Testis (tissue), 2 donors: ENCODE data around the gene TENT4A.

ENCODE experiments used
- POLR2A ChIP-seq: fragments of 450-650 bp; IDR thresholded peaks from one replicate; pipeline ENCODE4 v1.6.1; 2017; ENCODE audit warnings: antibody characterized with exemption, mild to moderate bottlenecking, moderate library complexity
- TF ChIP-seq, protein P1 (sequence below), 3 experiments: fragments of 450-650 bp in 2 of 3; fragments of 200-600 bp in 1 of 3; sonication (generic) in 1 of 3; IDR thresholded peaks; one replicate each; pipeline ENCODE4 v1.5.1; 2016 to 2019; ENCODE audit warnings: antibody characterized with exemption in 3 of 3, mild to moderate bottlenecking in 2 of 3, moderate library complexity in 1 of 3

DNA sequence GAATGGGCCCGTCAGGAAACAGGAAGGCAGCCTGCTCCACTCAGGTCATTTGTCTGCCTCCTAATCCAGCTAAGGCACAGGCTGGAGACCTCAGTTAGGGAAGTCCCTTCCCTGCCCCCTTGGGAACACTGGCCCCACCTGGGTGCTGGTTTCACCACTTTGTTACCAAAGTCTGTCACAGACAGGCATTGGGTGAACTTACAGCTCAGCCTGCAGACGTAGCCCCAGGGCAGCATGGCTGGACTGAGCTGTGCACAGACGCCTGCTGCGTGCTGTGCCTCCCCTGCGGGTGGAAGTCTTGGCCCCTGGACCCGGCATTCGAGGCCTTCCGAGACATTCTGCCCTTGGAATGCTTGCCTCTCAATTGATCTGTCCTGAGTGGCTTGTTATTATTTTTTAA lies 48.9 kb downstream of the TENT4A start:
- no peak for TF ChIP-seq POLR2A
- TF ChIP-seq, protein P1, sequence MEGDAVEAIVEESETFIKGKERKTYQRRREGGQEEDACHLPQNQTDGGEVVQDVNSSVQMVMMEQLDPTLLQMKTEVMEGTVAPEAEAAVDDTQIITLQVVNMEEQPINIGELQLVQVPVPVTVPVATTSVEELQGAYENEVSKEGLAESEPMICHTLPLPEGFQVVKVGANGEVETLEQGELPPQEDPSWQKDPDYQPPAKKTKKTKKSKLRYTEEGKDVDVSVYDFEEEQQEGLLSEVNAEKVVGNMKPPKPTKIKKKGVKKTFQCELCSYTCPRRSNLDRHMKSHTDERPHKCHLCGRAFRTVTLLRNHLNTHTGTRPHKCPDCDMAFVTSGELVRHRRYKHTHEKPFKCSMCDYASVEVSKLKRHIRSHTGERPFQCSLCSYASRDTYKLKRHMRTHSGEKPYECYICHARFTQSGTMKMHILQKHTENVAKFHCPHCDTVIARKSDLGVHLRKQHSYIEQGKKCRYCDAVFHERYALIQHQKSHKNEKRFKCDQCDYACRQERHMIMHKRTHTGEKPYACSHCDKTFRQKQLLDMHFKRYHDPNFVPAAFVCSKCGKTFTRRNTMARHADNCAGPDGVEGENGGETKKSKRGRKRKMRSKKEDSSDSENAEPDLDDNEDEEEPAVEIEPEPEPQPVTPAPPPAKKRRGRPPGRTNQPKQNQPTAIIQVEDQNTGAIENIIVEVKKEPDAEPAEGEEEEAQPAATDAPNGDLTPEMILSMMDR (IDR thresholded peaks at IDR 0.05) = no peak
